ENCODE measurements around the gene CHCHD6. TPM values are rescaled to one million over a fixed set of nuclear protein-coding genes. Genes with fewer than 3 reads are reported as not detected.

Gene CHCHD6
- total RNA-seq, 4 donors from 2014 or later = 30.3 to 46.5 (median 33.6) TPM

DNA sequence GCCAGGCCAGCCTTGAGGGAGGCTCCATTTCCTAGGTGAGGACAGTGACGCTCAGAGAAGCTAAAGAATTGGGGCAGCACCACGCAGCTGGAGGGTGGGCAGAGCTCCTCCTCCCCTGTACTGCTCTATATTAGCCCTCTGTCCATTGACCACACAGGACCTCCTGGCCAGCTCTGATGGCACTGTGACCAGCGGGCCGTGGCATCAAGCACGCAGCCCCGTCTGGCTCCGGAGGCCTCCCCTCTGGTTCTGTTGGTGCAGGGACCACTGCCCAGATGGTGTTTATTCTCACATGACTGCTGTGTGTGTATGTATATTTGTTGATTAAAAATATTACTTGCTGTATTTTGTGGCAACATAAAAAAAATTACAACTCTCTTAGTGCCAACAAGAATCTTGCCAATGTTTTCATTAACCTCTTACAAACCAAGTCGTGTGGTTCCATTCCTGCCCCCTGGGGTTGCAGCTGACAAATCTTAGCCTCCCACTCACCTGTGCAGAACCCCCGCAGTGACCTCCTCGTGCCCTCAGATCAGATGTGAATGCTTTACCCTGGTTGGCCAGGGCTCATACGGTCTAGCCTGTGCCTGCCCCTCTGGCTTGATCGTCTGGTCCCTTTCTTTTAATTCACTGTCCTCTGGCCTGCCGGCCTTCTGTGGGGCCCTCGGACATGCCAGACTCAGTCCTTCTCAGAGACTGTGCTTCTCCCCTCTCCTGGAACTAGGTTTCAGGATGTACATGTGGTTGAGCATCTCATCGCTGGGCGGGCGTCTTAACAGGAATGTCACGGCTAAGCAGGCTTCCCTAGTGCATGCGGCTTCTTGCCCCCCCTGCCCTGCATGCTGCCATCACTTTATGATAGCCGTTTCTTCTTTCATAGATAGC lies 14.8 kb downstream of the CHCHD6 start:
- WGBS, 2 donors = 75 to 82% methylated on average over 19 to 20 of the region's 20 CpGs
- H3K27me3 ChIP-seq = no peaks in the 10 kb centered on the region

DNA sequence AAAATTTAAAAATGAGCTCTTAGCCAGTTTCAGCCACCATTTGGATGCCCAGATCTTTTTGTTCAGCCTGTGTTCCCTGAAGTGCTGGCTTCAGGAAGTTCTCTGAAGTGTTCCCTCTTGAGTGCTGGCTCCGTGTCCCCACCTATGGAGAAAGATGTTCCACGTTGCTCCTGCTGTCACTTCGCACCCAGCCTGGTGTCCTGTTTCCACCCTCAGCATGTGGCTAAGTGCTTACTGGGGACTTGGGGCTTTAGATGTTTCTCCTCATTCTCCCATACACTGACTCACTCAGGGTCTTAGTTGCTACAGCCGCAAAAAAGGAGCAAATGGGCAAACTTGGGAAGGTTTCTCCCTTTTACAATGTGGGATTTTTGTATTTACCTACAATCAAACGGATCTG lies 16.6 kb downstream of the CHCHD6 start:
- H3K4me1 ChIP-seq = peaks cover 0 to 4% (median 0%) of the 10 kb centered on the region in 4 donors
- no peak for TF ChIP-seq POLR2A (IDR thresholded peaks at IDR 0.05)
- no peak for TF ChIP-seq EP300 (IDR thresholded peaks at IDR 0.05)
- TF ChIP-seq, protein P1, sequence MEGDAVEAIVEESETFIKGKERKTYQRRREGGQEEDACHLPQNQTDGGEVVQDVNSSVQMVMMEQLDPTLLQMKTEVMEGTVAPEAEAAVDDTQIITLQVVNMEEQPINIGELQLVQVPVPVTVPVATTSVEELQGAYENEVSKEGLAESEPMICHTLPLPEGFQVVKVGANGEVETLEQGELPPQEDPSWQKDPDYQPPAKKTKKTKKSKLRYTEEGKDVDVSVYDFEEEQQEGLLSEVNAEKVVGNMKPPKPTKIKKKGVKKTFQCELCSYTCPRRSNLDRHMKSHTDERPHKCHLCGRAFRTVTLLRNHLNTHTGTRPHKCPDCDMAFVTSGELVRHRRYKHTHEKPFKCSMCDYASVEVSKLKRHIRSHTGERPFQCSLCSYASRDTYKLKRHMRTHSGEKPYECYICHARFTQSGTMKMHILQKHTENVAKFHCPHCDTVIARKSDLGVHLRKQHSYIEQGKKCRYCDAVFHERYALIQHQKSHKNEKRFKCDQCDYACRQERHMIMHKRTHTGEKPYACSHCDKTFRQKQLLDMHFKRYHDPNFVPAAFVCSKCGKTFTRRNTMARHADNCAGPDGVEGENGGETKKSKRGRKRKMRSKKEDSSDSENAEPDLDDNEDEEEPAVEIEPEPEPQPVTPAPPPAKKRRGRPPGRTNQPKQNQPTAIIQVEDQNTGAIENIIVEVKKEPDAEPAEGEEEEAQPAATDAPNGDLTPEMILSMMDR (IDR thresholded peaks at IDR 0.05) = no peak
- 81 to 86% methylated on average over 5 of the region's 5 CpGs for WGBS, 2 donors
- DNase-seq (ENCODE audit: low spot score in 2 of 2) = no peak
- no peak overlapping the region for H3K4me3 ChIP-seq
- no peaks in the 10 kb centered on the region for H3K9me3 ChIP-seq
- no peaks in the 10 kb centered on the region for H3K27me3 ChIP-seq
- no peak overlapping the region for H3K27ac ChIP-seq
- peaks cover 0 to 10% (median 0%) of the 10 kb centered on the region in 3 donors for H3K36me3 ChIP-seq

More for the DNA sequence above, 14.8 kb downstream of the CHCHD6 start:
- Histone ChIP-seq H3K36me3 (no peaks in the 10 kb centered on the region), H3K27ac (no peak overlapping the region), H3K9me3 (no peaks in the 10 kb centered on the region), H3K4me1 (peaks cover 0 to 4% (median 0%) of the 10 kb centered on the region in 4 donors), H3K4me3 (no peak overlapping the region)
- DNase-seq (ENCODE audit: low spot score in 2 of 2) = no peak
- TF ChIP-seq EP300 (IDR thresholded peaks at IDR 0.05) = no peak
- TF ChIP-seq, protein P1 (IDR thresholded peaks at IDR 0.05) = no peak
- no peak for TF ChIP-seq POLR2A (IDR thresholded peaks at IDR 0.05)

DNA sequence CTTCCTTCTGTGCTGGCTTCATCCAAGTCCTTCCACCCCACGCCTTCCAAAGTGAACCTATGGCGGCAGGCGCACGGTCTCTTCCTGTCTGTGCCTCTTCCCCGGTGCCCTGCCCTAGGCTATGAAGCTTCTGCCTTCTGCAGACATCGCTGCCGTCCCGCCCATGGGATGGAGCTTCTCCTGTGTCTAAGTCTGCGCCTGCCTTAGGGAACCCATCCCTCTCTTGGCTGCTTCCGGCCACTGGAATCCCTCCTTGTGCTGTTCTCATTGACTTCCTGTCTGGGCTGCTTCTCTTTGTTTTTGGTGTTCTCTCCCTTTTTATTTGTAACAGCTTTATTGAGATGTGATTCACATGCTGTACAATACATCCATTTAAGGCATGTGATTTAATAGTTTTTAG lies 17.2 kb downstream of the CHCHD6 start:
- Histone ChIP-seq H3K27ac (no peak overlapping the region), H3K4me1 (peaks cover 0 to 4% (median 0%) of the 10 kb centered on the region in 4 donors), H3K9me3 (no peaks in the 10 kb centered on the region), H3K4me3 (no peak overlapping the region), H3K27me3 (no peaks in the 10 kb centered on the region), H3K36me3 (peaks cover 0 to 11% (median 0%) of the 10 kb centered on the region in 3 donors)
- DNase-seq (ENCODE audit: low spot score in 2 of 2) = no peak
- WGBS, 2 donors = 88 to 89% methylated on average over 10 of the region's 10 CpGs
- TF ChIP-seq POLR2A (IDR thresholded peaks at IDR 0.05) (no peak), EP300 (IDR thresholded peaks at IDR 0.05) (no peak)
- TF ChIP-seq, protein P1 (IDR thresholded peaks at IDR 0.05) = no peak

DNA sequence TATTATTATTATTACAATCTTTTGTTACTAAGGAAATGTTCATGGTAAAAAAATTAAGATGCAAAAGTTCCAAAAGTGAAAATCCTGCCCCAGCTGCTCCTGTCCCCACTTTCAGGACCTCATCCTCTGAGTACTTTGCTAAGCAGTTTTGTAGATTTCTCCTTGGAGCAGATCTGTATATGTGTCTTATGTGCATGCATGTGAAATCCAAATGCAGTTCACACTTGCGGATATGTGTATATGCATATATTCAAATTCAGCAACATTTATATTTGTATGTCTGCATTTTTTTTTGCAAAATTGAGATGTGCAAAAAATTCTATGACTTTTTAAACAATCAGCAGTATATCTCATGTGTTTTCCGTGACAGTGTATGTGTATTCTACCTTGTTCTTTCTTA lies 19.2 kb downstream of the CHCHD6 start:
- Histone ChIP-seq H3K36me3 (peaks cover 0 to 21% (median 0%) of the 10 kb centered on the region in 3 donors), H3K27ac (no peak overlapping the region), H3K27me3 (no peaks in the 10 kb centered on the region), H3K4me1 (peaks cover 0 to 4% (median 0%) of the 10 kb centered on the region in 4 donors), H3K4me3 (no peak overlapping the region), H3K9me3 (no peaks in the 10 kb centered on the region)
- TF ChIP-seq, protein P1 (IDR thresholded peaks at IDR 0.05) = no peak
- no peak for TF ChIP-seq POLR2A (IDR thresholded peaks at IDR 0.05)
- no peak for TF ChIP-seq EP300 (IDR thresholded peaks at IDR 0.05)
- no peak for DNase-seq (ENCODE audit: low spot score in 2 of 2)
- WGBS, 2 donors = 92 to 97% methylated on average over 2 of the region's 2 CpGs

DNA sequence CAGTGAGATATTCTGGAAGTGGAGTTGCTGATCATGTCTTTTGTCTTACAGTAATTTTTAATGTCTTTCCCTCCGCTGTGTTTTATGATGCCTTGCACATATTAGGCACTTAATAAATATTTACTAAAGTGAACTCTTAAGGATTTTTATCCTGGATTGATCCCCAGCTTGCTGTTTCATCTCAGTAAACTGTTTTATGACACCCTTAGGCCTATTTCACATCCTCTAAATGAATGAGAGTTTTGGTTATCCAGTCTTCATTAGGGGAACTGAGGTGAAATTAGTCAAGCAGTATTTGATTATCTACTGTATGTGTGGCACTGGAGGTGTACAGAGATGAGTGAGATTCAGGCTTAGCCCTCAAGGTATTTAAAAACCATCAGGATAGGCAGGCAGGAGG lies 19.8 kb downstream of the CHCHD6 start:
- TF ChIP-seq POLR2A (IDR thresholded peaks at IDR 0.05) = no peak
- TF ChIP-seq EP300 (IDR thresholded peaks at IDR 0.05) = no peak
- TF ChIP-seq, protein P1 (IDR thresholded peaks at IDR 0.05) = no peak
- 90 to 97% methylated on average over 1 of the region's 1 CpG for WGBS, 2 donors
- Histone ChIP-seq H3K4me1 (peaks cover 0 to 4% (median 0%) of the 10 kb centered on the region in 4 donors), H3K27me3 (no peaks in the 10 kb centered on the region), H3K36me3 (peaks cover 0 to 21% (median 0%) of the 10 kb centered on the region in 3 donors), H3K4me3 (no peak overlapping the region), H3K9me3 (no peaks in the 10 kb centered on the region), H3K27ac (no peak overlapping the region)
- DNase-seq (ENCODE audit: low spot score in 2 of 2) = no peak
